Embryonic facial prominence (tissue), 1 donor: ENCODE measurements around the gene HLX.

Experiments
- DNase-seq: peaks from one replicate; pipeline ENCODE4 v3.0.0-alpha.2; 2016; ENCODE audit errors: extremely low spot score

Gene HLX

GRCh38 chr1:220895412-220895946 is 16.2 kb downstream of the HLX start:
- DNase-seq, result no peak

GRCh38 chr1:220896092-220896491 is 16.8 kb downstream of the HLX start:
- no peak for DNase-seq

GRCh38 chr1:220900842-220901241 is 21.6 kb downstream of the HLX start:
- no peak for DNase-seq

- no peak for DNase-seq
Measured at GRCh38 chr1:220901881-220902280, 22.6 kb downstream of the HLX start.

- DNase-seq, result no peak
Measured at GRCh38 chr1:220902916-220903315, 23.7 kb downstream of the HLX start.

- no peak for DNase-seq
Measured at GRCh38 chr1:220904876-220905275, 25.6 kb downstream of the HLX start.

GRCh38 chr1:220905650-220906560 is 26.7 kb downstream of the HLX start:
- DNase-seq, result no peak

- no peak for DNase-seq
Measured at GRCh38 chr1:220906561-220907334, 27.5 kb downstream of the HLX start.

- DNase-seq, result no peak
Measured at GRCh38 chr1:220908757-220909156, 29.5 kb downstream of the HLX start.

- no peak for DNase-seq
Measured at GRCh38 chr1:220910021-220910420, 30.8 kb downstream of the HLX start.

GRCh38 chr1:220914283-220915116 is 35.3 kb downstream of the HLX start:
- no peak for DNase-seq

GRCh38 chr1:220915117-220915440 is 35.8 kb downstream of the HLX start:
- DNase-seq, result no peak

- DNase-seq, result no peak
Measured at GRCh38 chr1:220915954-220916353, 36.7 kb downstream of the HLX start.

- no peak for DNase-seq
Measured at GRCh38 chr1:220917101-220917500, 37.9 kb downstream of the HLX start.

GRCh38 chr1:220917535-220918209 is 38.4 kb downstream of the HLX start:
- DNase-seq, result no peak

- no peak for DNase-seq
Measured at GRCh38 chr1:220918285-220918951, 39.2 kb downstream of the HLX start.

GRCh38 chr1:220920967-220921366 is 41.7 kb downstream of the HLX start:
- DNase-seq, result no peak

GRCh38 chr1:220921498-220921897 is 42.3 kb downstream of the HLX start:
- no peak for DNase-seq

- DNase-seq, result no peak
Measured at GRCh38 chr1:220921971-220922635, 42.9 kb downstream of the HLX start.

- DNase-seq, result no peak
Measured at GRCh38 chr1:220922951-220923350, 43.7 kb downstream of the HLX start.
